Esophagus squamous epithelium (tissue), 5 donors: Measurements from ENCODE around the gene PLA2G2D. TPM values are rescaled to one million over a fixed set of nuclear protein-coding genes. Genes with fewer than 3 reads are reported as not detected.

Source experiments
- DNase-seq: peaks from one replicate; lab custom pipeline; 2025; lab: John Stamatoyannopoulos, UW
- H3K27ac ChIP-seq, 4 donors: fragments of 200-600 bp; sonication (generic); one replicate each; pipeline ENCODE4 v1.5.1; 2016 to 2019; ENCODE audit warnings: mild to moderate bottlenecking in 1 of 4
- H3K27me3 ChIP-seq, 4 donors: fragments of 200-600 bp; sonication (generic); 1 replicate in 3 of 4; 2 replicates in 1 of 4; pipeline versions ENCODE4 v1.5.1 to v1.6.0; 2017 to 2021; ENCODE audit warnings: antibody characterized with exemption in 1 of 4
- H3K36me3 ChIP-seq, 3 donors: fragments of 200-600 bp; sonication (generic); one replicate each; pipeline ENCODE4 v1.5.1; 2016 to 2019
- H3K4me1 ChIP-seq, 3 donors: fragments of 200-600 bp; sonication (generic); one replicate each; pipeline ENCODE4 v1.5.1; 2017 to 2019
- H3K4me3 ChIP-seq, 4 donors: fragments of 200-600 bp; sonication (generic); 1 replicate in 3 of 4; 2 replicates in 1 of 4; pipeline ENCODE4 v1.5.1; 2016 to 2019; ENCODE audit warnings: mild to moderate bottlenecking in 2 of 4, moderate library complexity in 1 of 4
- H3K9me3 ChIP-seq, 3 donors: fragments of 200-600 bp; sonication (generic); one replicate each; pipeline ENCODE4 v1.5.1; 2016 to 2019
- POLR2A ChIP-seq, 4 donors: fragments of 450-650 bp; IDR thresholded peaks; one replicate each; pipeline ENCODE4 v1.6.1; 2017; ENCODE audit warnings: antibody characterized with exemption in 4 of 4, mild to moderate bottlenecking in 4 of 4, moderate library complexity in 3 of 4
- WGBS, 2 donors: methylation state at CpG; one replicate each; pipeline ENCODE4 v1.1.5; 2018; 5-methylcytosine and 5-hydroxymethylcytosine counted together
- intact Hi-C: fragments of 100-400 bp; cut with DNase I; formaldehyde crosslinking; loops from one replicate; pipeline ENCODE4 v1.15.0; 2022
- total RNA-seq, 4 donors: library from RNA; depleted of rRNA; stranded (reverse); fragments of >200 nt; gene quantifications; one replicate each; pipeline ENCODE4 v1.1.0, GENCODE V29; 2016
- TF ChIP-seq, protein P1 (sequence below), 6 experiments: fragments of 450-650 bp in 4 of 6; fragments of 200-600 bp in 2 of 6; sonication (generic) in 2 of 6; IDR thresholded peaks; one replicate each; pipeline ENCODE4 v1.5.1; 2016 to 2019; ENCODE audit warnings: antibody characterized with exemption in 6 of 6, mild to moderate bottlenecking in 4 of 6, moderate library complexity in 4 of 6
- donor health status: DM: yes; HTN: yes; CAD: no.

Gene PLA2G2D
- total RNA-seq, 4 donors from 2014 or later, result 0.19 TPM; not detected in 3

DNA sequence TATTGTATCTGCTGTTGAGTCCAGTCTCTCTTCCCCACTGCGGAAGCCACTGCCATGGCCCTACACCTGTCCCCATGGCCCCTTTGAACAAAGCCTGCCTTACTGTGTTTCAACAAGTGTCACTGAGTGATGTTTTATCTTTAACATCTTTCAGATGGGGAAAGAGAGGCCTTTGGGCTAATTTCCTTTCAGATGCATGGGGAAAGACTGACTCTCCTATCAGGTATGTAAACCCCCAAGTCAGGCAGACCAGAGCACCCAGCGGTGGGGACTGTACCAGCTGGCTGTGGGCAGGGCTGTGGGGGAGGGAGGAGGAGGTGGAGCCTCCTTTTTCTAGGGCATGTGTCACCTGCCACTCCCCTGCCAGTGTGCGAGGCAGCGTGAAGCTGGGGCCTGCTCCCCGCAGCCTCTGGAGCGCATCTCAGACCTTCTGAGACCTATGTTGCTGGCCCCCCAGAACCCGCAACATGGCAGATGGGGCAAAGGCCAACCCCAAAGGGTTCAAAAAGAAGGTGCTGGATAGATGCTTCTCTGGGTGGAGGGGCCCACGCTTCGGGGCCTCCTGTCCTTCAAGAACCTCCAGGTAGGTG is 19.7 kb upstream of the PLA2G2D start, which contains the start of gene PLA2G2F:
TSS of gene PLA2G2F (plus strand) at position 363 of the 590 bp plus-strand sequence. CDS start at position 468, 105 bp downstream.
- H3K27me3 ChIP-seq, result peaks cover 0 to 31% (median 0%) of the 10 kb centered on the region in 4 donors
- no peak within 1 kb of the TSS for H3K27ac ChIP-seq
- no peak within 1 kb of the TSS for H3K4me3 ChIP-seq
- no peaks in the 10 kb centered on the region for H3K36me3 ChIP-seq
- H3K9me3 ChIP-seq, result no peaks in the 10 kb centered on the region
- whole genome bisulfite sequencing, 2 donors, result 76 to 100% methylated on average over 1 to 2 of the region's 9 CpGs
- no peak for DNase-seq
- H3K4me1 ChIP-seq, result peaks cover 0 to 14% (median 0%) of the 10 kb centered on the region in 3 donors
- TF ChIP-seq, protein P1, sequence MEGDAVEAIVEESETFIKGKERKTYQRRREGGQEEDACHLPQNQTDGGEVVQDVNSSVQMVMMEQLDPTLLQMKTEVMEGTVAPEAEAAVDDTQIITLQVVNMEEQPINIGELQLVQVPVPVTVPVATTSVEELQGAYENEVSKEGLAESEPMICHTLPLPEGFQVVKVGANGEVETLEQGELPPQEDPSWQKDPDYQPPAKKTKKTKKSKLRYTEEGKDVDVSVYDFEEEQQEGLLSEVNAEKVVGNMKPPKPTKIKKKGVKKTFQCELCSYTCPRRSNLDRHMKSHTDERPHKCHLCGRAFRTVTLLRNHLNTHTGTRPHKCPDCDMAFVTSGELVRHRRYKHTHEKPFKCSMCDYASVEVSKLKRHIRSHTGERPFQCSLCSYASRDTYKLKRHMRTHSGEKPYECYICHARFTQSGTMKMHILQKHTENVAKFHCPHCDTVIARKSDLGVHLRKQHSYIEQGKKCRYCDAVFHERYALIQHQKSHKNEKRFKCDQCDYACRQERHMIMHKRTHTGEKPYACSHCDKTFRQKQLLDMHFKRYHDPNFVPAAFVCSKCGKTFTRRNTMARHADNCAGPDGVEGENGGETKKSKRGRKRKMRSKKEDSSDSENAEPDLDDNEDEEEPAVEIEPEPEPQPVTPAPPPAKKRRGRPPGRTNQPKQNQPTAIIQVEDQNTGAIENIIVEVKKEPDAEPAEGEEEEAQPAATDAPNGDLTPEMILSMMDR (IDR thresholded peaks at IDR 0.05), result no peak
- TF ChIP-seq POLR2A (IDR thresholded peaks at IDR 0.05), result no peak
- intact Hi-C loops, result no loop called here

DNA sequence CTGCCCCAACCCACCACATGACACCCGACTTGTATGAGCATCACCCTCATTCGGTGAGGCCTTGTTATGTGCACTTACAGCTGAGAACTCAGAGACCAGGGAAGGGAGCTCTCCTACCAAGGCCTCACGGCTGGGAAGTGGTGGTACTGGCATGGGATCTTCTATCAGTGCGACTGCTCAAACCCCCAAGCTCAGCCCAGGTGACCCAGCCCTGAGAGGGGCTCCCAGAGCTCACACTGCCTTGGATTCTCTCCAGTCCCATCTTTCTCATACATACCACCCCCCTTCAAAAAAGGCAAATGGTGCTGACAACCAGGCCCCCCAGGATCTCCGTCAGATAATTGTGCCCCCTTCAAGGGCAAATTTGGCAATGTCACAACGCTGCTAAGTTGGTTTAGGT is 19.0 kb upstream of the PLA2G2D start:
- no peaks in the 10 kb centered on the region for H3K9me3 ChIP-seq
- no peak overlapping the region for H3K27ac ChIP-seq
- intact Hi-C loops, result no loop called here
- TF ChIP-seq, protein P1 (IDR thresholded peaks at IDR 0.05), result no peak
- no peak for TF ChIP-seq POLR2A (IDR thresholded peaks at IDR 0.05)
- DNase-seq, result no peak
- peaks cover 0 to 36% (median 0%) of the 10 kb centered on the region in 4 donors for H3K27me3 ChIP-seq
- WGBS, 2 donors, result 76 to 82% methylated on average over 6 of the region's 6 CpGs
- peaks cover 0 to 14% (median 0%) of the 10 kb centered on the region in 3 donors for H3K4me1 ChIP-seq
- H3K4me3 ChIP-seq, result no peak overlapping the region
- no peaks in the 10 kb centered on the region for H3K36me3 ChIP-seq

DNA sequence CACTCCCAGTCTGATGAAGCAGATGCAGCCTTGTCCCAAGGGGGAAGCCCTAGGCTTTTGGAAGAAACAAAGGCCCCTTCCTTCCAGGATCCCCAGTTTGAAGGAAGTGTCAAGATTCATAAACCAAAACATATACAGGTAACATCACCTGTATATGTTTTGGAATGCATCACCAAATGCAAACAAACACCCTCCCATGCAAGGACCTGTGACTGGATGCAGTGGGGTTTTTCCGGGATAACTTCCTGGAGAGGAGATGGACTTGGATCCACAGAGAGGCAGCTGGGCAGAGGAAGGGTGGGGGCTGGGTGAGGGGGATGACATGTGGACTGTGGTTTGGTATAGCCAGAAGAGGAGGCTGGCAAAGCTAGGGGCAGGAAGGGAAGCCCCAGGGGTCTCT is 18.3 kb upstream of the PLA2G2D start:
- Histone ChIP-seq H3K27ac (no peak overlapping the region), H3K4me1 (peaks cover 0 to 14% (median 0%) of the 10 kb centered on the region in 3 donors), H3K36me3 (no peaks in the 10 kb centered on the region), H3K4me3 (no peak overlapping the region), H3K27me3 (peaks cover 0 to 39% (median 0%) of the 10 kb centered on the region in 4 donors), H3K9me3 (no peaks in the 10 kb centered on the region)
- DNase-seq, result no peak
- WGBS, 2 donors, result 72 to 83% methylated on average over 1 of the region's 1 CpG
- TF ChIP-seq, protein P1 (IDR thresholded peaks at IDR 0.05), result no peak
- no peak for TF ChIP-seq POLR2A (IDR thresholded peaks at IDR 0.05)
- intact Hi-C loops, result no loop called here

DNA sequence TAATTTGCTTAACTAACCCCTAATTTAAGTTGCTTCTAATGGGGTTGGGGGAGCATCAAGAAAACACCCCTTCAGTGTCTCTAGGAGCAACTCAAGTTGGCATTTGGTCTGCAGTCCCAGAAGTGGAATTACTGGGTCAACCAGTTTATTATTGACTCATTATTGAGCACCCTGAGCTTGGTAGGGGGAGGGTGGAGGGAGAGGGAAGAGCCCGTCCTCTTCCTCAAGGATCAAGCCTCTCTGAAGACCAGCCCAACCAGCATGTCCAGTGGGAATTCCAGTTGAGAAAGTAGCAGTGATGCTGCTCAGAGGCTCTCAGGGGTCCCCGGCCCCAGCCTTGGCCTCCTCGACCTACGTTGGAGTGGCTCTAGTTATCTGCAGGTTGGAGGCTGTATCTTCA is 17.7 kb upstream of the PLA2G2D start:
- TF ChIP-seq, protein P1 (IDR thresholded peaks at IDR 0.05), result no peak

DNA sequence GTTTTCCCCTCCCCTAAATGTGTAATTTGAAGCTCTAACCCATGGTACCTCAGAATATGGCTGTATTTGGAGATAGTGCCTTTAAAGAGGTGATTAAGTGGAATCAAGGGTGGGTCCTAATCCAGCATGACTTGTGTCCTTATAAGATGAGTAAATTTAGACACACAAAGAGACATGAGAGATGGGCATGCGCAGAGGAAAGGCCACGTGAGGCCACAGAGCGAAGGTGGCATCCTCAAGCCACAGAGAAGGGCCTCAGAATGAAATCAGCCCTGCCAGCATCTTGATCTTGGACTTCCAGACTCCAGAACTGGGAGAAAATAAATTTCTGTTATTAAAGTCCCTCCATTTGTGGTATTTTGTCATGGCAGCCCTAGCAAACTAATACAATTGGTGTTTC is 16.9 kb upstream of the PLA2G2D start:
- TF ChIP-seq, protein P1 (IDR thresholded peaks at IDR 0.05), result no peak
- no peak for TF ChIP-seq POLR2A (IDR thresholded peaks at IDR 0.05)
- peaks cover 0 to 39% (median 0%) of the 10 kb centered on the region in 4 donors for H3K27me3 ChIP-seq
- no peaks in the 10 kb centered on the region for H3K9me3 ChIP-seq
- H3K36me3 ChIP-seq, result no peaks in the 10 kb centered on the region
- DNase-seq, result no peak
- H3K27ac ChIP-seq, result no peak overlapping the region
- 82 to 88% methylated on average over 3 of the region's 3 CpGs for WGBS, 2 donors
- peaks cover 0 to 14% (median 0%) of the 10 kb centered on the region in 3 donors for H3K4me1 ChIP-seq
- no peak overlapping the region for H3K4me3 ChIP-seq
- intact Hi-C loops, result no loop called here

More for the DNA sequence above, 17.7 kb upstream of the PLA2G2D start:
- Histone ChIP-seq H3K4me3 (no peak overlapping the region), H3K9me3 (no peaks in the 10 kb centered on the region), H3K27me3 (peaks cover 0 to 39% (median 0%) of the 10 kb centered on the region in 4 donors), H3K27ac (no peak overlapping the region), H3K36me3 (no peaks in the 10 kb centered on the region), H3K4me1 (peaks cover 0 to 14% (median 0%) of the 10 kb centered on the region in 3 donors)
- intact Hi-C loops, result no loop called here
- DNase-seq, result no peak
- WGBS, 2 donors, result 33 to 70% methylated on average over 1 to 2 of the region's 4 CpGs
